ENCODE results near the gene DENND1A.

The DENND1A gene

DNA sequence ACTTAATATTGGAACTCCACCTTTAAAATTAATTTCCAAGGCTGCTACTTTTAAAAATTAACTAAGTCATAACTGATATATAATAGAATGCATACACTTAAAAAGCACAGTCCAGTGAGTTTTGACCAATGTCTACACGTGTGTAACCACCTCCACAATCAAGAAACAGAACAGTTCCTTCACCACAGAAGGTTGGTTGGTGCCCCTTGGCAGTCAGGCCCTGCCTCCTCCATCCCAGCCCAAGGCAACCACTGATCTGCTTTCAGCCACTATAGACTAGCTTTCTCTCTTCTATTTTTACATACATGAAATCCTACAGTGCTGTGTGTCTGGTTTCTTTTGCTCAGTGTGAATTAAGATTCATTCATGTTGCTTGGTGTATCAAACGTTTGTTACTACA is 358.7 kb downstream of the DENND1A start:
- H3K4me1 ChIP-seq (ENCODE audit: insufficient read depth, low read length, poor library complexity, severe bottlenecking), result no peaks in the 10 kb centered on the region

DNA sequence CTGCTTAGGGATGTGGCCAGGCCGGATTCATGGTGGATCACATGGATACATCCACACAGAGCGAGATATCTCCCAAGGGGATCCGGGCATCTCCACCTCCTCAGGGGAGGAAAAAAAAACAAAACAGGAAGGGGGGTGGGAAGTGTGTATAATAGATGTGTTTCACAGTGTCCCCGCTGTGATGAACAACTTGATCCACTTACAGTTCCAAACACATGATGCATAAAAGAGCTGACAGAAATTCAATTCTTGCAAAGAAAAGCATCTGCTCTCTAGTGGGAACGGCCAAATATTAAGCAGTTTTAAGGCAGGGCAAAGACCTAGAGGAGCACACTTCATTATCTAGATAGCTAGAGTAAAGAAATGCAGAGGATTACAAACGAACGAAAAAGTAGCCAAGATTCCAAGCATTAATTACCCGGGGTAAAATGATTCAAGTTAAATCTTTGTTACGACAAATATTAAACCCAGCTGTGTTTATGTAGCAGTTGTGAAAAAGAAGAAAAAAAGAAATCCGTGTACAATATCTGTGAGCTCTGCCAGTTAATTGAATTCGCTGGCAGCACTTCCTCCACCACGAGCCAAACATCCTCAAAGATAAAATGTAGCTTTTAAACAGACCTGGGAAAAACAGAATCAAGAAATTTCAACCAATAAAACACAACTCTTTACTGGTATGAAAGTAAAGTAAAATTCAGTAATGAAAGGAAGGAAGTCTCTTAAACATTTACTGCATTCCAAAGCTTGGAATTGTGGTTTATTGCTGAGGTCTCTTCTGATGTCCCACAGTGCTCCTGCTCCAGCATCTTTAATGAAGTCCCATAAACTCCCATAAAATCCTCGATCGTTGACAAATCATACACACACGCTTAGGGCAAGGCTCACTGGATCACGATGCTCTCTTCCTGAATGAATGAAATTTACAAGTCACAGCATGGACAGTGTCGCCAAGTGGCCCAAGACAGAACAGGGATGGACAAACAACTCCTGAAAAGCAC is 360.9 kb downstream of the DENND1A start:
- no peaks in the 10 kb centered on the region for H3K9me3 ChIP-seq (ENCODE audit: insufficient read depth, low read depth, low read length)
- H3K36me3 ChIP-seq (ENCODE audit: insufficient read depth, low read length), result no peaks in the 10 kb centered on the region
- TF ChIP-seq, protein P1, sequence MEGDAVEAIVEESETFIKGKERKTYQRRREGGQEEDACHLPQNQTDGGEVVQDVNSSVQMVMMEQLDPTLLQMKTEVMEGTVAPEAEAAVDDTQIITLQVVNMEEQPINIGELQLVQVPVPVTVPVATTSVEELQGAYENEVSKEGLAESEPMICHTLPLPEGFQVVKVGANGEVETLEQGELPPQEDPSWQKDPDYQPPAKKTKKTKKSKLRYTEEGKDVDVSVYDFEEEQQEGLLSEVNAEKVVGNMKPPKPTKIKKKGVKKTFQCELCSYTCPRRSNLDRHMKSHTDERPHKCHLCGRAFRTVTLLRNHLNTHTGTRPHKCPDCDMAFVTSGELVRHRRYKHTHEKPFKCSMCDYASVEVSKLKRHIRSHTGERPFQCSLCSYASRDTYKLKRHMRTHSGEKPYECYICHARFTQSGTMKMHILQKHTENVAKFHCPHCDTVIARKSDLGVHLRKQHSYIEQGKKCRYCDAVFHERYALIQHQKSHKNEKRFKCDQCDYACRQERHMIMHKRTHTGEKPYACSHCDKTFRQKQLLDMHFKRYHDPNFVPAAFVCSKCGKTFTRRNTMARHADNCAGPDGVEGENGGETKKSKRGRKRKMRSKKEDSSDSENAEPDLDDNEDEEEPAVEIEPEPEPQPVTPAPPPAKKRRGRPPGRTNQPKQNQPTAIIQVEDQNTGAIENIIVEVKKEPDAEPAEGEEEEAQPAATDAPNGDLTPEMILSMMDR (conservative IDR thresholded peaks at IDR 0.05; ENCODE audit: low read length), result no peak
- TF ChIP-seq EZH2phosphoT487 (IDR thresholded peaks at IDR 0.05; ENCODE audit: borderline replicate concordance), result no peak
- no peaks in the 10 kb centered on the region for H3K4me1 ChIP-seq (ENCODE audit: insufficient read depth, low read length, poor library complexity, severe bottlenecking)
- no peaks in the 10 kb centered on the region for H3K9me2 ChIP-seq (replicated peaks; ENCODE audit: low read depth, low read length)
- no peaks in the 10 kb centered on the region for H3K27me3 ChIP-seq (ENCODE audit: insufficient read depth, low read length, poor library complexity, severe bottlenecking)
- no peak overlapping the region for H3K9ac ChIP-seq (ENCODE audit: low read depth, low read length, poor library complexity, severe bottlenecking)
- H2AFZ ChIP-seq (ENCODE audit: low read length), result no peak overlapping the region
- H3K4me3 ChIP-seq (ENCODE audit: low read length, poor library complexity, severe bottlenecking), result no peak overlapping the region
- no peaks in the 10 kb centered on the region for H3F3A ChIP-seq (ENCODE audit: low read depth)
- no peaks in the 10 kb centered on the region for H3K79me2 ChIP-seq (ENCODE audit: insufficient read depth, low read length)
- H4K20me1 ChIP-seq (ENCODE audit: insufficient read depth, low read length, poor library complexity, severe bottlenecking), result no peaks in the 10 kb centered on the region
- H3K4me2 ChIP-seq (ENCODE audit: low read depth, low read length, poor library complexity, severe bottlenecking), result no peak overlapping the region

More for the DNA sequence above, 358.7 kb downstream of the DENND1A start:
- TF ChIP-seq EZH2phosphoT487 (IDR thresholded peaks at IDR 0.05; ENCODE audit: borderline replicate concordance), result no peak
- TF ChIP-seq, protein P1 (conservative IDR thresholded peaks at IDR 0.05; ENCODE audit: low read length), result no peak
- Histone ChIP-seq H2AFZ (ENCODE audit: low read length) (no peak overlapping the region), H4K20me1 (ENCODE audit: insufficient read depth, low read length, poor library complexity, severe bottlenecking) (no peaks in the 10 kb centered on the region), H3K9ac (ENCODE audit: low read depth, low read length, poor library complexity, severe bottlenecking) (no peak overlapping the region), H3F3A (ENCODE audit: low read depth) (no peaks in the 10 kb centered on the region), H3K36me3 (ENCODE audit: insufficient read depth, low read length) (no peaks in the 10 kb centered on the region), H3K9me3 (ENCODE audit: insufficient read depth, low read depth, low read length) (peaks cover 3% of the 10 kb centered on the region; the same call in 1 of the 2 replicates), H3K27me3 (ENCODE audit: insufficient read depth, low read length, poor library complexity, severe bottlenecking) (no peaks in the 10 kb centered on the region), H3K4me2 (ENCODE audit: low read depth, low read length, poor library complexity, severe bottlenecking) (no peak overlapping the region), H3K9me2 (replicated peaks; ENCODE audit: low read depth, low read length) (no peaks in the 10 kb centered on the region), H3K79me2 (ENCODE audit: insufficient read depth, low read length) (no peaks in the 10 kb centered on the region), H3K4me3 (ENCODE audit: low read length, poor library complexity, severe bottlenecking) (no peak overlapping the region)

DNA sequence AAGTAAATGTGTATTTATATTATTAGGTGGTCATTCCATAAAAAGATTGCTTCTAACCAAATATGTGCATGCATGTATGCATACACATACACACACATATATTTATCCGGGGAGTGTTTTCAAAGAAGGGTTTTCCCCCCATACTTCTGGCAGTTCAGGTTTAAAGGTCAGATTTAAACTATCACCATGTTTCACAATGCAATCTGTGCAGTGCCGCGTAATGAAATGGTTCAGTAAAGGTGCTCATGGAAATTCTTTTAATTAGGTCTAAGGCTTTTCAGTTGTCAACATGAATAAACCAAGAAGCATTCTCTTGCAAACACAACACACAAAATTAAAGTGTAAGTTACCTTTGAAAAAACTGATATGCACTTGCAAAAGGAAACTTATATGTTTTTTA is 362.9 kb downstream of the DENND1A start:
- no peak overlapping the region for H3K4me2 ChIP-seq (ENCODE audit: low read depth, low read length, poor library complexity, severe bottlenecking)
- TF ChIP-seq, protein P1 (conservative IDR thresholded peaks at IDR 0.05; ENCODE audit: low read length), result no peak
- no peak for TF ChIP-seq EZH2phosphoT487 (IDR thresholded peaks at IDR 0.05; ENCODE audit: borderline replicate concordance)
- no peaks in the 10 kb centered on the region for H4K20me1 ChIP-seq (ENCODE audit: insufficient read depth, low read length, poor library complexity, severe bottlenecking)
- no peaks in the 10 kb centered on the region for H3K27me3 ChIP-seq (ENCODE audit: insufficient read depth, low read length, poor library complexity, severe bottlenecking)
- H3F3A ChIP-seq (ENCODE audit: low read depth), result no peaks in the 10 kb centered on the region
- H3K79me2 ChIP-seq (ENCODE audit: insufficient read depth, low read length), result no peaks in the 10 kb centered on the region
- no peaks in the 10 kb centered on the region for H3K9me2 ChIP-seq (replicated peaks; ENCODE audit: low read depth, low read length)
- H3K9ac ChIP-seq (ENCODE audit: low read depth, low read length, poor library complexity, severe bottlenecking), result no peak overlapping the region
- no peak overlapping the region for H2AFZ ChIP-seq (ENCODE audit: low read length)
- H3K4me3 ChIP-seq (ENCODE audit: low read length, poor library complexity, severe bottlenecking), result no peak overlapping the region
- H3K4me1 ChIP-seq (ENCODE audit: insufficient read depth, low read length, poor library complexity, severe bottlenecking), result no peaks in the 10 kb centered on the region
- H3K36me3 ChIP-seq (ENCODE audit: insufficient read depth, low read length), result no peaks in the 10 kb centered on the region
- H3K9me3 ChIP-seq (ENCODE audit: insufficient read depth, low read depth, low read length), result no peaks in the 10 kb centered on the region
